ENCODE measurements around the gene TLE4.

Gene TLE4

GRCh38 chr9:79568337-79569101 lies 3.2 kb upstream of the TLE4 start:
- TF ChIP-seq, protein P1, sequence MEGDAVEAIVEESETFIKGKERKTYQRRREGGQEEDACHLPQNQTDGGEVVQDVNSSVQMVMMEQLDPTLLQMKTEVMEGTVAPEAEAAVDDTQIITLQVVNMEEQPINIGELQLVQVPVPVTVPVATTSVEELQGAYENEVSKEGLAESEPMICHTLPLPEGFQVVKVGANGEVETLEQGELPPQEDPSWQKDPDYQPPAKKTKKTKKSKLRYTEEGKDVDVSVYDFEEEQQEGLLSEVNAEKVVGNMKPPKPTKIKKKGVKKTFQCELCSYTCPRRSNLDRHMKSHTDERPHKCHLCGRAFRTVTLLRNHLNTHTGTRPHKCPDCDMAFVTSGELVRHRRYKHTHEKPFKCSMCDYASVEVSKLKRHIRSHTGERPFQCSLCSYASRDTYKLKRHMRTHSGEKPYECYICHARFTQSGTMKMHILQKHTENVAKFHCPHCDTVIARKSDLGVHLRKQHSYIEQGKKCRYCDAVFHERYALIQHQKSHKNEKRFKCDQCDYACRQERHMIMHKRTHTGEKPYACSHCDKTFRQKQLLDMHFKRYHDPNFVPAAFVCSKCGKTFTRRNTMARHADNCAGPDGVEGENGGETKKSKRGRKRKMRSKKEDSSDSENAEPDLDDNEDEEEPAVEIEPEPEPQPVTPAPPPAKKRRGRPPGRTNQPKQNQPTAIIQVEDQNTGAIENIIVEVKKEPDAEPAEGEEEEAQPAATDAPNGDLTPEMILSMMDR (IDR thresholded peaks at IDR 0.05): no peak
- H3K27ac ChIP-seq: peak overlapping the region; percentile 44
- H3K4me1 ChIP-seq (ENCODE audit: control insufficient read depth in 1 of 2, insufficient read depth in 1 of 2, low read depth in 1 of 2, low read length in 1 of 2): peaks cover 31 to 34% of the 10 kb centered on the region in 2 experiments
- no peaks in the 10 kb centered on the region for H3K9me3 ChIP-seq
- H3K36me3 ChIP-seq: no peaks in the 10 kb centered on the region
- peaks cover 10% of the 10 kb centered on the region for H3K27me3 ChIP-seq
- H3K4me3 ChIP-seq (ENCODE audit: low read depth in 1 of 2, low read length in 1 of 2): no peak overlapping the region

DNA sequence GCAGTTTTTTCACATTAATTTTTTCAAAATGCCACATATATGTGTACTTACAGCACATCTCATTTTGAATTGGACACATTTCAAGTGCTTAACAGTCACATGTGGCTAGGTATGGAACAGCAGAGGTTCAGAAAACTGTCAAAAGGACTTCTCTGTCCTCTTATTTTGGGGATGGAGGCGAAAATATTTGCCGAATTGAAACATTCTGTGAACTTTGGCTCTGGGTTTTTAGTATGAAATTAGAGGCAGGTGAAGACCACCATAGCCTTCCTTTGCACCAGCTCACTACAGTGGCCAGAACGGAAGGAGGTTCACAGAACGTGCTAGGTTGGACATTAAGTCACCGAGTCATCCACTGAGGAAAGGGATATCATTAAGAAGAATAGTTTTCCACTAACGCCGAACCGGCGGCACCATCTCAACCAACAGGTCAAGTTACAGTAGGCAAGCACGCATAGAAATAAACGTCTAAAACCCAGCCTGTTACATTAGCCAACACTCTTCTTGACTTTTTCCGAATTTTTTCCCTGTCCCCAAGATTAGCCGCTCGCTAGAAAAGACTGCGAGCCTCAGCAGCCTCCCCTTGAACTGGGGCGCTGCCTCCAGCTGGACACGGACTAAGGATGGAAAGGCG lies 1.8 kb upstream of the TLE4 start:
- TF ChIP-seq, protein P1 (IDR thresholded peaks at IDR 0.05): no peak
- Histone ChIP-seq H3K4me3 (ENCODE audit: low read depth in 1 of 2, low read length in 1 of 2) (peak overlapping the region; percentile 76 to 96), H3K36me3 (peaks cover 4% of the 10 kb centered on the region), H3K27ac (no peak overlapping the region), H3K4me1 (ENCODE audit: control insufficient read depth in 1 of 2, insufficient read depth in 1 of 2, low read depth in 1 of 2, low read length in 1 of 2) (peaks cover 43 to 45% of the 10 kb centered on the region in 2 experiments), H3K9me3 (no peaks in the 10 kb centered on the region), H3K27me3 (peaks cover 10% of the 10 kb centered on the region)

GRCh38 chr9:79570448-79571308 lies 1.1 kb upstream of the TLE4 start:
- peaks cover 50 to 52% of the 10 kb centered on the region in 2 experiments for H3K4me1 ChIP-seq (ENCODE audit: control insufficient read depth in 1 of 2, insufficient read depth in 1 of 2, low read depth in 1 of 2, low read length in 1 of 2)
- peaks cover 10% of the 10 kb centered on the region for H3K27me3 ChIP-seq
- peak overlapping the region; percentile 99 for H3K27ac ChIP-seq
- peak overlapping the region; percentile 76 to 96 for H3K4me3 ChIP-seq (ENCODE audit: low read depth in 1 of 2, low read length in 1 of 2)
- H3K9me3 ChIP-seq: no peaks in the 10 kb centered on the region
- TF ChIP-seq, protein P1 (IDR thresholded peaks at IDR 0.05): no peak
- H3K36me3 ChIP-seq: peaks cover 7% of the 10 kb centered on the region

GRCh38 chr9:79572032-79572607 lies 355 bp downstream of the TLE4 start:
- TF ChIP-seq, protein P1 (IDR thresholded peaks at IDR 0.05): no peak
- Histone ChIP-seq H3K27me3 (peaks cover 10% of the 10 kb centered on the region), H3K27ac (peak overlapping the region; percentile 99), H3K4me1 (ENCODE audit: control insufficient read depth in 1 of 2, insufficient read depth in 1 of 2, low read depth in 1 of 2, low read length in 1 of 2) (peaks cover 64% of the 10 kb centered on the region in 2 experiments), H3K4me3 (ENCODE audit: low read depth in 1 of 2, low read length in 1 of 2) (peak overlapping the region; percentile 76 to 96), H3K36me3 (peaks cover 13% of the 10 kb centered on the region), H3K9me3 (no peaks in the 10 kb centered on the region)
